ENCODE measurements around the gene RHNO1.

DNA sequence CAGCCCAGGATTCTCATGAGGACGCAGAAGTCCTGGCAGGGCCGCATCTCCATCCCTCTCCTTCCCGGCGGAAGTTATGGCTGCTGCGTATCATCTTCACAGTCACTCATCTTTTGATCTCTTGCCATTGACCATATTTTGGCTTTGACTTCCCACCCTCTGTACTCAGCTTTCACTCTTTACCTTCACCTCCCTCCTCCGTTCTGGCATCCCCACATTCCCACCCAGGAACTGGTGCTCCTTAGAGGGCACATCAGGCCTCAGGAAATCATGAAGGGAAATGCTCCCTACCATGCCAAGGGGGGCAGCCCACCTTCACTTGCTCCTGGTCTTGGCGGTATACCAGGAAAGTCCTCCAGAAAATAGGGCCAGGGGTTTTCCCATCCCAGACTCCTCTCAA is 21.5 kb upstream of the RHNO1 start:
- TF ChIP-seq EZH2 (IDR thresholded peaks at IDR 0.05; ENCODE audit: borderline replicate concordance) (no peak), EZH2phosphoT487 (IDR thresholded peaks at IDR 0.05; ENCODE audit: low read depth, severe bottlenecking, unreplicated experiment) (no peak)
- TF ChIP-seq, protein P1, sequence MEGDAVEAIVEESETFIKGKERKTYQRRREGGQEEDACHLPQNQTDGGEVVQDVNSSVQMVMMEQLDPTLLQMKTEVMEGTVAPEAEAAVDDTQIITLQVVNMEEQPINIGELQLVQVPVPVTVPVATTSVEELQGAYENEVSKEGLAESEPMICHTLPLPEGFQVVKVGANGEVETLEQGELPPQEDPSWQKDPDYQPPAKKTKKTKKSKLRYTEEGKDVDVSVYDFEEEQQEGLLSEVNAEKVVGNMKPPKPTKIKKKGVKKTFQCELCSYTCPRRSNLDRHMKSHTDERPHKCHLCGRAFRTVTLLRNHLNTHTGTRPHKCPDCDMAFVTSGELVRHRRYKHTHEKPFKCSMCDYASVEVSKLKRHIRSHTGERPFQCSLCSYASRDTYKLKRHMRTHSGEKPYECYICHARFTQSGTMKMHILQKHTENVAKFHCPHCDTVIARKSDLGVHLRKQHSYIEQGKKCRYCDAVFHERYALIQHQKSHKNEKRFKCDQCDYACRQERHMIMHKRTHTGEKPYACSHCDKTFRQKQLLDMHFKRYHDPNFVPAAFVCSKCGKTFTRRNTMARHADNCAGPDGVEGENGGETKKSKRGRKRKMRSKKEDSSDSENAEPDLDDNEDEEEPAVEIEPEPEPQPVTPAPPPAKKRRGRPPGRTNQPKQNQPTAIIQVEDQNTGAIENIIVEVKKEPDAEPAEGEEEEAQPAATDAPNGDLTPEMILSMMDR (IDR thresholded peaks at IDR 0.05; ENCODE audit: poor library complexity), result no peak
